ENCODE measurements around the gene PTPDC1. TPM values are rescaled to one million over a fixed set of nuclear protein-coding genes. Genes with fewer than 3 reads are reported as not detected.

The PTPDC1 gene
- total and polyA plus RNA-seq, 2 of the 8 experiments (the other 6 are each of a cell fraction or from before 2014, with no cell fraction given): 4.1 to 7.3 TPM

GRCh38 chr9:94134629-94135028, 50.4 kb downstream of the PTPDC1 start:
- H4K91ac ChIP-seq (replicated peaks; ENCODE audit: insufficient read length, low read length): no peak overlapping the region
- 92% methylated on average over 7 of the region's 7 CpGs; no CpG with 5 or more reads in 1 of the 2 experiments for WGBS, 2 experiments (ENCODE audit: extremely low coverage in 1 of 2, insufficient coverage in 1 of 2, insufficient read length in 1 of 2, insufficient replicate concordance in 2 of 2, low coverage in 1 of 2, low lambda C conversion rate in 2 of 2, missing lambda C conversion rate in 1 of 2)
- H4K8ac ChIP-seq (ENCODE audit: extremely low read depth, insufficient read depth, low read length): no peak overlapping the region
- no peak overlapping the region for H4K5ac ChIP-seq (ENCODE audit: insufficient read length, low read depth, low read length)
- H3K23ac ChIP-seq (ENCODE audit: insufficient read length): no peak overlapping the region
- no peak for TF ChIP-seq RXRA (IDR thresholded peaks at IDR 0.05; ENCODE audit: insufficient read depth, low read depth, low read length)
- no peak for TF ChIP-seq ATF3 (IDR thresholded peaks at IDR 0.05; ENCODE audit: insufficient read depth, low read depth, low read length)
- no peak for TF ChIP-seq SP4 (IDR thresholded peaks at IDR 0.05; ENCODE audit: low read length)
- no peak for TF ChIP-seq SIX5 (IDR thresholded peaks at IDR 0.05; ENCODE audit: low read depth, low read length)
- no peak for TF ChIP-seq SP2 (IDR thresholded peaks at IDR 0.05; ENCODE audit: low read length)
- TF ChIP-seq ASH2L (IDR thresholded peaks at IDR 0.05; ENCODE audit: low read length): no peak
- no peak for TF ChIP-seq POLR2AphosphoS5 (IDR thresholded peaks at IDR 0.05; ENCODE audit: low read depth, low read length)
- no peak for TF ChIP-seq CTBP2 (IDR thresholded peaks at IDR 0.05; ENCODE audit: borderline replicate concordance, insufficient read depth, insufficient read length, low read length)
- TF ChIP-seq TAF7 (optimal IDR thresholded peaks at IDR 0.05; ENCODE audit: borderline replicate concordance, low read depth, low read length): no peak
- TF ChIP-seq POLR2A (IDR thresholded peaks at IDR 0.05; ENCODE audit: control extremely low read depth in 1 of 2, low read depth in 2 of 2, low read length in 2 of 2): no peak
- TF ChIP-seq CBX8 (IDR thresholded peaks at IDR 0.05; ENCODE audit: borderline replicate concordance, low read depth, low read length): no peak
- no peak for TF ChIP-seq E2F6 (IDR thresholded peaks at IDR 0.05)
- TF ChIP-seq YY1 (IDR thresholded peaks at IDR 0.05; ENCODE audit: low read depth, low read length): no peak
- TF ChIP-seq POU5F1 (IDR thresholded peaks at IDR 0.05; ENCODE audit: low read depth, low read length): no peak
- FAIRE-seq (no peak), DNase-seq (ENCODE audit: low read depth in 1 of 2, low spot score in 2 of 2) (no peak)
- no peak overlapping the region for H2BK20ac ChIP-seq (ENCODE audit: low read length)
- no peak overlapping the region for H3K14ac ChIP-seq (ENCODE audit: insufficient read length)
- no peak overlapping the region for H2BK5ac ChIP-seq (ENCODE audit: low read depth, low read length)
- no peak overlapping the region for H3K27ac ChIP-seq (ENCODE audit: low read depth, low read length)
- no peaks in the 10 kb centered on the region for H3K36me3 ChIP-seq (ENCODE audit: control insufficient read depth in 2 of 4, insufficient read depth in 4 of 4, low read length in 3 of 4)
- no peak overlapping the region for H2BK12ac ChIP-seq (ENCODE audit: low read depth, low read length)
- no peaks in the 10 kb centered on the region for H3K79me1 ChIP-seq (ENCODE audit: low read depth, low read length)
- no peak overlapping the region for H2AK5ac ChIP-seq (ENCODE audit: low read depth, low read length)
- H3K79me2 ChIP-seq (ENCODE audit: control insufficient read depth in 1 of 2, insufficient read depth in 2 of 2, low read length in 2 of 2): no peaks in the 10 kb centered on the region
- CTCF ChIA-PET (ENCODE audit: partially characterized antibody): no interaction called here
- H3K9me3 ChIP-seq (ENCODE audit: insufficient read depth in 2 of 2, low read depth in 1 of 2, low read length in 1 of 2): peaks cover 2 to 3% of the 10 kb centered on the region in 2 experiments; a peak in 1 of 4 replicates
- no peaks in the 10 kb centered on the region; a peak in 1 of 7 replicates for H3K4me1 ChIP-seq (replicated peaks in 1 of 4; ENCODE audit: control insufficient read depth in 3 of 4, insufficient read depth in 4 of 4, low read length in 3 of 4)
- H3K18ac ChIP-seq (ENCODE audit: extremely low read depth, low read length): no peak overlapping the region
- H3K56ac ChIP-seq (replicated peaks; ENCODE audit: insufficient read length, low read depth, low read length): no peak overlapping the region
- no peaks in the 10 kb centered on the region for H4K20me1 ChIP-seq (replicated peaks in 1 of 2; ENCODE audit: control insufficient read depth in 1 of 2, insufficient read depth in 2 of 2, low read length in 2 of 2)
- H3K4ac ChIP-seq (replicated peaks; ENCODE audit: insufficient read length, low read depth, low read length): no peak overlapping the region
- no peaks in the 10 kb centered on the region for H3K23me2 ChIP-seq (ENCODE audit: low read depth, low read length)
- H2BK120ac ChIP-seq (replicated peaks; ENCODE audit: low read depth, low read length): no peak overlapping the region
- H3K4me2 ChIP-seq (ENCODE audit: insufficient read depth in 1 of 2, low read depth in 2 of 2, low read length in 2 of 2): no peak overlapping the region
- H3K27me3 ChIP-seq (replicated peaks in 1 of 4; ENCODE audit: control insufficient read depth in 3 of 4, extremely low read depth in 1 of 4, insufficient read depth in 3 of 4, low read length in 3 of 4): no peaks in the 10 kb centered on the region
- no peak overlapping the region for H3K4me3 ChIP-seq (ENCODE audit: extremely low read depth in 1 of 4, insufficient read depth in 2 of 4, low read depth in 3 of 4, low read length in 4 of 4)
- H3K9ac ChIP-seq (replicated peaks in 1 of 4; ENCODE audit: extremely low read depth in 1 of 4, low read depth in 3 of 4, low read length in 3 of 4): no peak overlapping the region
- H2AFZ ChIP-seq (ENCODE audit: low read length): no peak overlapping the region
- POLR2A ChIA-PET (ENCODE audit: partially characterized antibody): no interaction called here
- H2BK15ac ChIP-seq (ENCODE audit: low read length): no peak overlapping the region
